Activated CD8-positive, alpha-beta memory T cell treated with anti-CD3 and anti-CD28 coated beads, Interleukin-2, amount 50 U/mL, for 4 hours (primary cell): ENCODE data around the gene NXPH1.

Experiments
- DNase-seq: peaks from one replicate; pipeline ENCODE4 v3.0.0-alpha.2; 2020

The NXPH1 gene

GRCh38 chr7:8509621-8510020 lies 76.2 kb downstream of the NXPH1 start:
- no peak for DNase-seq

GRCh38 chr7:8511855-8512254 lies 78.4 kb downstream of the NXPH1 start:
- DNase-seq = no peak

- no peak for DNase-seq
Observed at GRCh38 chr7:8514781-8515519, 81.5 kb downstream of the NXPH1 start.

- DNase-seq = no peak
Observed at GRCh38 chr7:8515640-8516185, 82.3 kb downstream of the NXPH1 start.

GRCh38 chr7:8516976-8517375 lies 83.6 kb downstream of the NXPH1 start:
- no peak for DNase-seq

GRCh38 chr7:8528311-8528710 lies 94.9 kb downstream of the NXPH1 start:
- no peak for DNase-seq

- no peak for DNase-seq
Observed at GRCh38 chr7:8531991-8532515, 98.6 kb downstream of the NXPH1 start.

- no peak for DNase-seq
Observed at GRCh38 chr7:8536431-8536830, 103.0 kb downstream of the NXPH1 start.

- DNase-seq = no peak
Observed at GRCh38 chr7:8549046-8549445, 115.6 kb downstream of the NXPH1 start.

- DNase-seq = no peak
Observed at GRCh38 chr7:8560501-8560900, 127.1 kb downstream of the NXPH1 start.

GRCh38 chr7:8561449-8561848 lies 128.0 kb downstream of the NXPH1 start:
- no peak for DNase-seq

- no peak for DNase-seq
Observed at GRCh38 chr7:8564281-8564680, 130.9 kb downstream of the NXPH1 start.

- DNase-seq = no peak
Observed at GRCh38 chr7:8566016-8566415, 132.6 kb downstream of the NXPH1 start.

- DNase-seq = no peak
Observed at GRCh38 chr7:8567626-8568025, 134.2 kb downstream of the NXPH1 start.

- DNase-seq = no peak
Observed at GRCh38 chr7:8579661-8580194, 146.3 kb downstream of the NXPH1 start.

GRCh38 chr7:8581842-8582241 lies 148.4 kb downstream of the NXPH1 start:
- DNase-seq = no peak

GRCh38 chr7:8582728-8583127 lies 149.3 kb downstream of the NXPH1 start:
- DNase-seq = no peak

- DNase-seq = no peak
Observed at GRCh38 chr7:8585591-8585990, 152.2 kb downstream of the NXPH1 start.

GRCh38 chr7:8590225-8590624 lies 156.8 kb downstream of the NXPH1 start:
- no peak for DNase-seq

- DNase-seq = no peak
Observed at GRCh38 chr7:8590791-8591190, 157.4 kb downstream of the NXPH1 start.

- no peak for DNase-seq
Observed at GRCh38 chr7:8591289-8591688, 157.9 kb downstream of the NXPH1 start.

GRCh38 chr7:8592167-8592566 lies 158.8 kb downstream of the NXPH1 start:
- DNase-seq = no peak

GRCh38 chr7:8594115-8594514 lies 160.7 kb downstream of the NXPH1 start:
- DNase-seq = no peak

- DNase-seq = no peak
Observed at GRCh38 chr7:8597565-8597964, 164.2 kb downstream of the NXPH1 start.

- DNase-seq = no peak
Observed at GRCh38 chr7:8601121-8601520, 167.7 kb downstream of the NXPH1 start.
